Epithelial cell of esophagus (primary cell): Measurements from ENCODE around the gene SALL3.

Experiments
- DNase-seq: peaks from one replicate; pipeline ENCODE4 v3.0.0; 2010; ENCODE audit warnings: low read depth
- H3K4me3 ChIP-seq: 2 replicates; pipeline ENCODE4 v1.5.1; 2011; ENCODE audit warnings: mild to moderate bottlenecking, low read length, control low read depth
- TF ChIP-seq, protein P1 (sequence below): IDR thresholded peaks from 2 replicates; pipeline ENCODE4 v1.5.1; 2011; ENCODE audit warnings: low read depth, mild to moderate bottlenecking, low read length, control low read depth, inconsistent platforms; ENCODE audit not compliant: insufficient read depth; ENCODE audit errors: missing control alignments

The SALL3 gene

DNA sequence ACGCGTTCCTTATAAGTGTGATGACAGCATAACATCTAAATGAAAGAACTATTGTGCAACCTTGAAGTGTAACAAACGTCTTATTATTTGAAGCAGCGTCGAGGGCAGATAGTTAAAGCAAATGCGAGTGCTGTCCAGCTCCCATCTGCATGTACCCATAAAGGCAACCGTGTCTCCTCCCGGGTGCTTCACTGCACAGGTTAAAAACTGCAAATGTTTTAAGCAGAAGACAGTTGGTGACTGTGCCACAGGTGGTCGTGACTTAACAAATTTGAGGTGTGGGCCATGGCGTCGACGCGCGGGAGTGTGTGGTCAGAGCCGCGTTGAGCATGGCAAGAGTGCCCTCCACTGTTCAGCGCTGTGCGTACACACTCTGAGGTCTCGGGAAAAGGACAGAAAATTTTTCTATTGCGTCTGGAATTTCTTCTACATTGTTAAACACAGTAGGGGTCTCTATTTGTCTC is 6.4 kb downstream of the SALL3 start:
- peak; percentile 16 for DNase-seq

DNA sequence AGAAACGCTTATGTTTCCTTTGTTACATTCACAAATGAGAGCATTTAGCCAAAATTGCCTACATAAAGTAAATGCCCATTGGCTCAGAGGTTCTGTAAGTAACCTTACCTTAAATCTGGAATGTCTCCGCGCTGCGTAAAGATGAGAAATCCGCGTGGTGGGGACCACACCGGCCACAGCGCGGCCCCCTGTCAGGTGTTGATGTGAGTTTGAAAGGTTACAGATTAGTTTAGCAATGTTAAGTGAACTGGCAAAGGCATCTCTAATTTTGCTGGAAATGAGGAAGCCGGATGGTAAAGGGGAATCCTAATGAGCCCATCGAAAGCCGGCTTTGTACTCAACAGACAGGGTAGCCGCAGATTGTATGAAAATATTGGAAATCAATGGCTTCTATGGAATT is 11.8 kb downstream of the SALL3 start:
- TF ChIP-seq, protein P1, sequence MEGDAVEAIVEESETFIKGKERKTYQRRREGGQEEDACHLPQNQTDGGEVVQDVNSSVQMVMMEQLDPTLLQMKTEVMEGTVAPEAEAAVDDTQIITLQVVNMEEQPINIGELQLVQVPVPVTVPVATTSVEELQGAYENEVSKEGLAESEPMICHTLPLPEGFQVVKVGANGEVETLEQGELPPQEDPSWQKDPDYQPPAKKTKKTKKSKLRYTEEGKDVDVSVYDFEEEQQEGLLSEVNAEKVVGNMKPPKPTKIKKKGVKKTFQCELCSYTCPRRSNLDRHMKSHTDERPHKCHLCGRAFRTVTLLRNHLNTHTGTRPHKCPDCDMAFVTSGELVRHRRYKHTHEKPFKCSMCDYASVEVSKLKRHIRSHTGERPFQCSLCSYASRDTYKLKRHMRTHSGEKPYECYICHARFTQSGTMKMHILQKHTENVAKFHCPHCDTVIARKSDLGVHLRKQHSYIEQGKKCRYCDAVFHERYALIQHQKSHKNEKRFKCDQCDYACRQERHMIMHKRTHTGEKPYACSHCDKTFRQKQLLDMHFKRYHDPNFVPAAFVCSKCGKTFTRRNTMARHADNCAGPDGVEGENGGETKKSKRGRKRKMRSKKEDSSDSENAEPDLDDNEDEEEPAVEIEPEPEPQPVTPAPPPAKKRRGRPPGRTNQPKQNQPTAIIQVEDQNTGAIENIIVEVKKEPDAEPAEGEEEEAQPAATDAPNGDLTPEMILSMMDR: no peak
- no peak overlapping the region for H3K4me3 ChIP-seq
- DNase-seq: no peak

More for the DNA sequence above, 6.4 kb downstream of the SALL3 start:
- TF ChIP-seq, protein P1: peak; percentile 42
- H3K4me3 ChIP-seq: no peak overlapping the region

DNA sequence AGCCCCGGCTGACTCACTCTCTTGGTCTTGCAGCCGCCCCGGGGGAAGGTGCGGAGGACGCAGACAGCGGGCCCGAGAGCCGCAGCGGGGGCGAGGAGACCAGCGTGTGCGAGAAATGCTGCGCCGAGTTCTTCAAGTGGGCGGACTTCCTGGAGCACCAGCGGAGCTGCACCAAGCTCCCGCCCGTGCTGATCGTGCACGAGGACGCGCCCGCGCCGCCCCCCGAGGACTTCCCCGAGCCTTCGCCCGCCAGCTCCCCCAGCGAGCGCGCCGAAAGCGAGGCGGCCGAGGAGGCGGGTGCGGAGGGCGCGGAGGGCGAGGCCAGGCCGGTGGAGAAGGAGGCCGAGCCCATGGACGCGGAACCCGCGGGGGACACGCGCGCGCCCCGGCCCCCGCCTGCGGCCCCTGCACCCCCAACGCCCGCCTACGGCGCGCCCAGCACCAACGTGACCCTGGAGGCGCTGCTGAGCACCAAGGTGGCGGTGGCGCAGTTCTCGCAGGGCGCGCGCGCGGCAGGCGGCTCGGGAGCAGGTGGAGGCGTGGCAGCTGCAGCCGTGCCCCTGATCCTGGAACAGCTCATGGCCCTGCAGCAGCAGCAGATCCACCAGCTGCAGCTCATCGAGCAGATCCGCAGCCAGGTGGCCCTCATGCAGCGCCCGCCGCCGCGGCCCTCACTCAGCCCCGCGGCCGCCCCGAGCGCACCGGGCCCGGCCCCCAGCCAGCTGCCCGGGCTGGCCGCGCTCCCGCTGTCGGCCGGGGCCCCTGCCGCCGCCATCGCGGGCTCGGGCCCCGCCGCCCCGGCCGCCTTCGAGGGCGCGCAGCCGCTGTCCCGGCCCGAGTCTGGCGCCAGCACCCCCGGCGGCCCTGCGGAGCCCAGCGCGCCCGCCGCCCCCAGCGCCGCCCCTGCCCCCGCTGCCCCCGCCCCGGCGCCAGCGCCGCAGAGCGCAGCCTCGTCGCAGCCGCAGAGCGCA is 12.7 kb downstream of the SALL3 start:
- TF ChIP-seq, protein P1: no peak
- no peak overlapping the region for H3K4me3 ChIP-seq
- no peak for DNase-seq

DNA sequence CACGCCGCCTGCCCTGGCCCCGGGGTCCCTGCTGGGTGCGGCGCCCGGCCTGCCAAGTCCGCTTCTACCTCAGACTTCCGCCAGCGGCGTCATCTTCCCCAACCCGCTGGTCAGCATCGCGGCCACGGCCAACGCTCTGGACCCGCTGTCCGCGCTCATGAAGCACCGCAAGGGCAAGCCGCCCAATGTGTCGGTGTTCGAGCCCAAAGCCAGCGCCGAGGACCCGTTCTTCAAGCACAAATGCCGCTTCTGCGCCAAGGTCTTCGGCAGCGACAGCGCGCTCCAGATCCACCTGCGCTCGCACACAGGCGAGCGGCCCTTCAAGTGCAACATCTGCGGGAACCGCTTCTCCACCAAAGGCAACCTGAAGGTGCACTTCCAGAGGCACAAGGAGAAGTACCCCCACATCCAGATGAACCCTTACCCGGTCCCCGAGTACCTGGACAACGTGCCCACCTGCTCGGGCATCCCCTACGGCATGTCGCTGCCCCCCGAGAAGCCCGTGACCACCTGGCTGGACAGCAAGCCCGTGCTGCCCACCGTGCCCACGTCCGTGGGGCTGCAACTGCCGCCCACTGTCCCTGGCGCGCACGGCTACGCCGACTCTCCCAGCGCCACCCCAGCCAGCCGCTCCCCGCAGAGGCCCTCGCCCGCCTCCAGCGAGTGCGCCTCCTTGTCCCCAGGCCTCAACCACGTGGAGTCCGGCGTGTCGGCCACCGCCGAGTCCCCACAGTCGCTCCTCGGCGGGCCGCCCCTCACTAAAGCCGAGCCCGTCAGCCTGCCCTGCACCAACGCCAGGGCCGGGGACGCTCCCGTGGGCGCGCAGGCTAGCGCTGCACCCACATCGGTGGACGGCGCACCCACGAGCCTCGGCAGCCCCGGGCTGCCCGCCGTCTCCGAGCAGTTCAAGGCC is 13.7 kb downstream of the SALL3 start:
- TF ChIP-seq, protein P1: no peak
- H3K4me3 ChIP-seq: no peak overlapping the region
- no peak for DNase-seq

DNA sequence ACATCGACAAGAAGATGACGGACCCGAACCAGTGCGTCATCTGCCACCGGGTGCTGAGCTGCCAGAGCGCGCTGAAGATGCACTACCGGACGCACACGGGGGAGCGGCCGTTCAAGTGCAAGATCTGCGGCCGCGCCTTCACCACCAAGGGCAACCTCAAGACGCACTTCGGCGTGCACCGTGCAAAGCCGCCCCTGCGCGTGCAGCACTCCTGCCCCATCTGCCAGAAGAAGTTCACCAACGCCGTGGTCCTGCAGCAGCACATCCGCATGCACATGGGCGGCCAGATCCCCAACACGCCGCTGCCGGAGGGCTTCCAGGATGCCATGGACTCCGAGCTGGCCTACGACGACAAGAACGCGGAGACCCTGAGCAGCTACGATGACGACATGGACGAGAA is 14.4 kb downstream of the SALL3 start:
- no peak for DNase-seq
- no peak overlapping the region for H3K4me3 ChIP-seq
- TF ChIP-seq, protein P1: no peak

DNA sequence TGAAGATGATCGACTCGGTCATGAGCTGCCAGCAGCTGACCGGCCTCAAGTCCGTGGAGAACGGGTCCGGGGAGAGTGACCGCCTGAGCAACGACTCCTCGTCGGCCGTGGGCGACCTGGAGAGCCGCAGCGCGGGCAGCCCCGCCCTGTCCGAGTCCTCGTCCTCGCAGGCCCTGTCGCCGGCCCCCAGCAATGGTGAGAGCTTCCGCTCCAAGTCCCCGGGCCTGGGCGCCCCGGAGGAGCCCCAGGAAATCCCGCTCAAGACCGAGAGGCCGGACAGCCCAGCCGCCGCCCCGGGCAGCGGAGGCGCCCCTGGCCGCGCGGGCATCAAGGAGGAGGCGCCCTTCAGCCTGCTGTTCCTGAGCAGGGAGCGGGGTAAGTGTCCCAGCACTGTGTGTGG is 14.9 kb downstream of the SALL3 start:
- DNase-seq: no peak
- TF ChIP-seq, protein P1: no peak

More for the DNA sequence above, 14.9 kb downstream of the SALL3 start:
- H3K4me3 ChIP-seq: no peak overlapping the region
